HG03095 (cell line): ENCODE measurements around the gene PSMD1.

ENCODE experiments used
- ATAC-seq: cut with Tn5 transposase; IDR thresholded peaks from one replicate; pipeline ENCODE4 v1.9.1; 2021; ENCODE audit warnings: moderate library complexity; ENCODE audit not compliant: unreplicated experiment

The PSMD1 gene

GRCh38 chr2:231110551-231110950 is 53.9 kb downstream of the PSMD1 start:
- no peak for ATAC-seq

GRCh38 chr2:231111987-231112386 is 55.3 kb downstream of the PSMD1 start:
- ATAC-seq: no peak

GRCh38 chr2:231113489-231113888 is 56.8 kb downstream of the PSMD1 start:
- no peak for ATAC-seq

GRCh38 chr2:231115651-231116050 is 59.0 kb downstream of the PSMD1 start:
- ATAC-seq: no peak

- ATAC-seq: no peak
Measured at GRCh38 chr2:231117148-231117547, 60.5 kb downstream of the PSMD1 start.

GRCh38 chr2:231117922-231118613 is 61.4 kb downstream of the PSMD1 start:
- ATAC-seq: no peak

GRCh38 chr2:231118614-231118942 is 61.9 kb downstream of the PSMD1 start:
- ATAC-seq: no peak

GRCh38 chr2:231123362-231123898 is 66.8 kb downstream of the PSMD1 start:
- ATAC-seq: no peak

- no peak for ATAC-seq
Measured at GRCh38 chr2:231124838-231125568, 68.3 kb downstream of the PSMD1 start, which contains the start of gene HTR2B. Gene HTR2B (minus strand): TSS chr2:231125042. CDS start chr2:231123764, 1,278 bp downstream.

GRCh38 chr2:231126123-231126522 is 69.5 kb downstream of the PSMD1 start:
- no peak for ATAC-seq

- ATAC-seq: no peak
Measured at GRCh38 chr2:231127480-231127879, 70.8 kb downstream of the PSMD1 start.

- no peak for ATAC-seq
Measured at GRCh38 chr2:231127936-231128335, 71.3 kb downstream of the PSMD1 start.

- no peak for ATAC-seq
Measured at GRCh38 chr2:231128541-231128940, 71.9 kb downstream of the PSMD1 start.

- no peak for ATAC-seq
Measured at GRCh38 chr2:231129216-231129615, 72.5 kb downstream of the PSMD1 start.

GRCh38 chr2:231130336-231131056 is 73.8 kb downstream of the PSMD1 start:
- ATAC-seq: no peak

GRCh38 chr2:231132129-231132528 is 75.5 kb downstream of the PSMD1 start:
- no peak for ATAC-seq

GRCh38 chr2:231133365-231134099 is 76.9 kb downstream of the PSMD1 start:
- no peak for ATAC-seq

GRCh38 chr2:231134910-231135655 is 78.4 kb downstream of the PSMD1 start:
- no peak for ATAC-seq

- no peak for ATAC-seq
Measured at GRCh38 chr2:231138699-231139098, 82.0 kb downstream of the PSMD1 start.

GRCh38 chr2:231139796-231140195 is 83.1 kb downstream of the PSMD1 start:
- ATAC-seq: no peak
